Endothelial cell (in vitro differentiated cells): ENCODE results near the gene ITGB1. TPM values are rescaled to one million over a fixed set of nuclear protein-coding genes. Genes with fewer than 3 reads are reported as not detected.
"Not testable (repeated sequence)": the region's sequence is repeated elsewhere in the genome, so short reads cannot be mapped to it uniquely, and the experiment has no call there.

ENCODE experiments used
- DNase-seq: peaks from one replicate; pipeline ENCODE4 v3.0.0; 2021; ENCODE audit warnings: low spot score
- H3K27ac Mint-ChIP-seq: one replicate; pipeline ENCODE4 v1.8.0; 2021; ENCODE audit warnings: mixed read lengths, inconsistent platforms; ENCODE audit not compliant: unreplicated experiment
- H3K27me3 Mint-ChIP-seq: one replicate; pipeline ENCODE4 v1.8.0; 2021; ENCODE audit warnings: mild to moderate bottlenecking, moderate library complexity, mixed read lengths, inconsistent platforms; ENCODE audit not compliant: unreplicated experiment
- H3K36me3 Mint-ChIP-seq: one replicate; pipeline ENCODE4 v1.8.0; 2021; ENCODE audit warnings: mild to moderate bottlenecking, low read depth, mixed read lengths, inconsistent platforms; ENCODE audit not compliant: unreplicated experiment
- H3K4me1 Mint-ChIP-seq: one replicate; pipeline ENCODE4 v1.8.0; 2021; ENCODE audit warnings: mild to moderate bottlenecking, mixed read lengths, inconsistent platforms; ENCODE audit not compliant: unreplicated experiment
- H3K4me3 Mint-ChIP-seq: one replicate; pipeline ENCODE4 v1.8.0; 2021; ENCODE audit warnings: mild to moderate bottlenecking, mixed read lengths, inconsistent platforms; ENCODE audit not compliant: unreplicated experiment
- H3K9me3 Mint-ChIP-seq: one replicate; pipeline ENCODE4 v1.8.0; 2021; ENCODE audit warnings: mixed read lengths, inconsistent platforms; ENCODE audit not compliant: unreplicated experiment
- total RNA-seq: library from RNA; stranded (reverse); fragmentation: NEBNext Ultra II Directional; extraction: Animal tissue kit (Norgen Biotek cat#: 25700); gene quantifications from one replicate; pipeline ENCODE4 v1.2.1, GENCODE V29; 2021; ENCODE audit not compliant: unreplicated experiment
- TF ChIP-seq, protein P1 (sequence below): fragments of 200-600 bp; sonication (generic); IDR thresholded peaks from one replicate; pipeline ENCODE4 v1.5.0; 2021; ENCODE audit warnings: antibody characterized with exemption; ENCODE audit not compliant: unreplicated experiment

ITGB1 gene
- total RNA-seq, 1 donor from 2014 or later, result 504 TPM

DNA sequence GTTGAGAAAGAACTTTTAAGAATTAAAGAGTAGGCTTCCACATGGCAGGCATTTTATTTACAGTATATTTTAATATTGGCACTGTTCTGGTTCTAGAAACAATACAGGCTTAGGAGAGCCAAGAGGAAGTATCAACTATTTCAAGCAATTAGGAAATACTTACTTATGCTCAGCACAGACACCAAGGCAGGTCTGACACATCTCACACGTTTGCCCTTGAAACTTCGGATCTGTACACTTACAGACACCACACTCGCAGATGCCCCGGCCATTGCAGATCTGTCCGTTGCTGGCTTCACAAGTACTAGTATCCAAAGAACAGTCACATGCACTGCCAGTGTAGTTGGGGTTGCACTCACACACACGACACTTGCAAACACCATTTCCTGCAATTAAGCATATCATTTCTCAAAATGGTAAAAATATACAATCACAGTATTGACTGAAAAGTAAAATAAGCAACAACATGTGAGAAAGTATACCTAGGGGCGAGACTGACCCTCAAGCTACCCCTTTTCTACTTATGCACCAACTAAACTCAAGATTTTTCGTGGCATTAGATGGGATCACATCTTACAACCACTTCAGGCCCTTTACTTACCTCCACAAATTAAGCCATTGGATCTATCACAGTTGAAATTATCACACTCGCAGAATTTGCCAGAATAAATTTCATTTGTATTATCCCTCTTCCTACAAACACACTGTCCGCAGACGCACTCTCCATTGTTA is 46.6 kb downstream of the ITGB1 start:
- no peaks in the 10 kb centered on the region for H3K9me3 Mint-ChIP-seq
- TF ChIP-seq, protein P1, sequence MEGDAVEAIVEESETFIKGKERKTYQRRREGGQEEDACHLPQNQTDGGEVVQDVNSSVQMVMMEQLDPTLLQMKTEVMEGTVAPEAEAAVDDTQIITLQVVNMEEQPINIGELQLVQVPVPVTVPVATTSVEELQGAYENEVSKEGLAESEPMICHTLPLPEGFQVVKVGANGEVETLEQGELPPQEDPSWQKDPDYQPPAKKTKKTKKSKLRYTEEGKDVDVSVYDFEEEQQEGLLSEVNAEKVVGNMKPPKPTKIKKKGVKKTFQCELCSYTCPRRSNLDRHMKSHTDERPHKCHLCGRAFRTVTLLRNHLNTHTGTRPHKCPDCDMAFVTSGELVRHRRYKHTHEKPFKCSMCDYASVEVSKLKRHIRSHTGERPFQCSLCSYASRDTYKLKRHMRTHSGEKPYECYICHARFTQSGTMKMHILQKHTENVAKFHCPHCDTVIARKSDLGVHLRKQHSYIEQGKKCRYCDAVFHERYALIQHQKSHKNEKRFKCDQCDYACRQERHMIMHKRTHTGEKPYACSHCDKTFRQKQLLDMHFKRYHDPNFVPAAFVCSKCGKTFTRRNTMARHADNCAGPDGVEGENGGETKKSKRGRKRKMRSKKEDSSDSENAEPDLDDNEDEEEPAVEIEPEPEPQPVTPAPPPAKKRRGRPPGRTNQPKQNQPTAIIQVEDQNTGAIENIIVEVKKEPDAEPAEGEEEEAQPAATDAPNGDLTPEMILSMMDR, result no peak
- H3K4me3 Mint-ChIP-seq, result no peak overlapping the region
- H3K27me3 Mint-ChIP-seq, result peaks cover 3% of the 10 kb centered on the region
- H3K27ac Mint-ChIP-seq, result peak overlapping the region; percentile 64
- peaks cover 11% of the 10 kb centered on the region for H3K4me1 Mint-ChIP-seq
- DNase-seq, result no peak
- peaks cover 37% of the 10 kb centered on the region for H3K36me3 Mint-ChIP-seq

DNA sequence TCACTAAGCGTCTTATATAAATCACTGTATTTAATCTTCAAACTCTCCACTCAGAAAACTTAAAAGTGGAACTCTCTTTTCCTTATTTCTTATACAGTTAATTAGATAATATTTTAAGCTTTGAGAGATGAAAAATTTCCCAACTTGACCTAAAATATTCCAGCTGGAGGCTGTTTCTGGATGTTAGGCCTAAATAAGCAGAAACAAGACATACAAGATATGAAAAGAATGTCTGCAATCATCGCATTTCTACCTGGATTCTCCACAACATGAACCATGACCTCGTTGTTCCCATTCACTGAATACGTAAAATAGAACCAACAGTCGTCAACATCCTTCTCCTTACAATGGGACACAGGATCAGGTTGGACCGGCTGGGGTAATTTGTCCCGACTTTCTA is 48.1 kb downstream of the ITGB1 start:
- Mint-ChIP-seq H3K4me1 (peaks cover 11% of the 10 kb centered on the region), H3K36me3 (peaks cover 28% of the 10 kb centered on the region)
- H3K27me3 Mint-ChIP-seq, H3K27ac Mint-ChIP-seq, H3K9me3 Mint-ChIP-seq, DNase-seq, H3K4me3 Mint-ChIP-seq: not testable (repeated sequence)

DNA sequence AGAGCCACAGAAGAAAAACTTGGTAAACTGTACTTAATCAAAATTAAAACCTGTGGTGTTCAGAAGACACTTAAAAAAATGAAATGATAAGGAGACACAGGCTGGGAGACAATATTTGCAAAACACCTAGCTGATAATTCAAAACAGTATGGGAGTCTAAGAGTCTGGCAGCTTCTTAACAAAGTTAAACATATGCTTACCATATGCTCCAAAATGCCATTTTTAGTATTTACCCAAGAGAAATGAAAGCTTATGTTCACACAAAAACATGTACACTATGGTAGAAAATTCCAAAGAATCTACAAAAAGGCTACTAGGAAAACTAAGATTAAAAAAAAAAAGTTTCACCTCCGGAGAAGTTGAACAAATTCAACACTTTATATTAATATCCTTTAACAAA is 48.6 kb downstream of the ITGB1 start:
- no peak for DNase-seq
- Mint-ChIP-seq H3K4me3 (no peak overlapping the region), H3K27me3 (peaks cover 3% of the 10 kb centered on the region), H3K4me1 (peaks cover 8% of the 10 kb centered on the region), H3K36me3 (peaks cover 24% of the 10 kb centered on the region), H3K9me3 (no peaks in the 10 kb centered on the region), H3K27ac (no peak overlapping the region)
- TF ChIP-seq, protein P1, result no peak

DNA sequence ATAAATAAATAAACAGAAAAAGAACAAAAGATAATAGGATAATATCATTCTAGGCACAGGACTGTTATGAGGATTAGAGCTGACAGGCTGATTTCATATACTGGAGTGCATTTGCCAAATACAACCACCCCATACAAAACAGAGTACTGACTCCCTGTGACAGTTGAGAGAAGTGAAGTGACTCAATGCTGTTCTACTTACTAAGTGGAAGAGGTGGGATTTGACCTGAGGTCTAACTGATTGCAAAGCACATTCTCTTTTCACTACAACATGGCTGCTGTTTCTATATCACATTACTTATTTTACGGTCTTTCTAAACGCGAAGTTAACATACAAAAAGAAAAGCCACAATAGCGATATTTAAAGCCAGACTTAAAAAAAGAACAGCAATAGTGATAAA is 51.4 kb downstream of the ITGB1 start:
- DNase-seq, result no peak
- H3K4me1 Mint-ChIP-seq, result no peaks in the 10 kb centered on the region
- H3K4me3 Mint-ChIP-seq, result no peak overlapping the region
- no peak overlapping the region for H3K27ac Mint-ChIP-seq
- H3K9me3 Mint-ChIP-seq, result no peaks in the 10 kb centered on the region
- peaks cover 7% of the 10 kb centered on the region for H3K36me3 Mint-ChIP-seq
- TF ChIP-seq, protein P1, result no peak
- H3K27me3 Mint-ChIP-seq, result peaks cover 3% of the 10 kb centered on the region

DNA sequence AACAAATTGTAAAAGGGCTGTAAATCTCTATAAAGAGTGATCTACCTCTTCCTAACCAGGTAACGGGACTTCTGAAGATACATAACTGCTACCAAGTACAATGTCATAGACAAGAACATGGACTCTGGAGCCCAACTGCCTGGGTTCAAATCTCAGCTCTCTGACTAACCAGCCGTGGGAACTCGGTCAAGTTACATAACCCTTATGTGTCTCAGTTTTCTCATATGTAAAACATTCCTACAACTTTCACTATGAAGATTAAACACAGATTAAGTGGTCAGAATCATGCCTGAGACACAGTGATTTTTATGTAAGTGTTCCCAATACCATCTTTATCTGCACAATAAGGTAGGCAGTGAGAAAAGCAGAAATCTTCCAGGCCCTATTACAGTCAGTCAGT is 52.6 kb downstream of the ITGB1 start:
- no peak overlapping the region for H3K4me3 Mint-ChIP-seq
- H3K27ac Mint-ChIP-seq, result no peak overlapping the region
- TF ChIP-seq, protein P1, result no peak
- H3K27me3 Mint-ChIP-seq, result peaks cover 2% of the 10 kb centered on the region
- H3K9me3 Mint-ChIP-seq, result no peaks in the 10 kb centered on the region
- no peak for DNase-seq
- peaks cover 4% of the 10 kb centered on the region for H3K36me3 Mint-ChIP-seq
- no peaks in the 10 kb centered on the region for H3K4me1 Mint-ChIP-seq
